HG03097 (cell line): ENCODE data around the gene STRIP2.
"Not testable (repeated sequence)": the region's sequence is repeated elsewhere in the genome, so short reads cannot be mapped to it uniquely, and the experiment has no call there.

Experiments used
- ATAC-seq: cut with Tn5 transposase; IDR thresholded peaks from one replicate; pipeline ENCODE4 v1.9.1; 2021; ENCODE audit not compliant: unreplicated experiment, low FRiP score

STRIP2 gene

DNA sequence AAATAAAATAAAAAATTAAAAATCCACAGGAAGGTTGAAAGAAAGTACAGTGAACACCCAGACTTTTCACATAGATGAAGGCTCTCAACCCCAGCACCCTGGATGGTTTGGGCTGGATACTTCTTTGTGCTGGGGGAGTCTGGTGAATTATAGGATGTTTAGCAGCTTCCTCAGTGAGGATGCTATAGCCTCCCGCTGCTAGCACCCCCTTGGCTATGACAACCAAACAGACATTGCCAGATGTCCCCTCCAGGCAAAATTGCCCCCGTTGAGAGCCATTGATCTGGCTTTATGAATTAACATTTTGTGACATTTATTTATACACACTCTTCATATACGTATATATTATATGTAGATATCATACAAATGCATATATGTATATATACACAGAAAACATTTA, 89.7 kb downstream of the STRIP2 start:
- ATAC-seq, result no peak

DNA sequence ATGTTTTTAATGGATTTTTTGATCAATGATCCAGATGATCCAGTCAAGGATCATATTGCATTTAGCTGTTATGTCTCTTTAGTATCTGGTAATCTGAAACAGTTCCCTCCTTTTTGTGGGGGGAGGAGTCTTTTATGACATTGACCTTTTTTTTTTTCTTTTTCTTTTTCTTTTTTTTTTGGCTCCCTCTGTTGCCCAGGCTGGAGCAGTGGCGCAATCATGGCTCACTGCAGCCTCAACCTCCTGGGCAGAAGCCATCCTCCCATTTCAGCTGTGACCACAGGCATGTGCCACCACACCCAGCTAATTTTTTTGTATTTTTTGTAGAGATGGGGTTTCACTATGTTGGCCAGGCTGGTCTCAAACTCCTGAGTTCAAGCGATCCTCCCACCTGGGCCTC, 90.2 kb downstream of the STRIP2 start:
- ATAC-seq, result not testable (repeated sequence)

DNA sequence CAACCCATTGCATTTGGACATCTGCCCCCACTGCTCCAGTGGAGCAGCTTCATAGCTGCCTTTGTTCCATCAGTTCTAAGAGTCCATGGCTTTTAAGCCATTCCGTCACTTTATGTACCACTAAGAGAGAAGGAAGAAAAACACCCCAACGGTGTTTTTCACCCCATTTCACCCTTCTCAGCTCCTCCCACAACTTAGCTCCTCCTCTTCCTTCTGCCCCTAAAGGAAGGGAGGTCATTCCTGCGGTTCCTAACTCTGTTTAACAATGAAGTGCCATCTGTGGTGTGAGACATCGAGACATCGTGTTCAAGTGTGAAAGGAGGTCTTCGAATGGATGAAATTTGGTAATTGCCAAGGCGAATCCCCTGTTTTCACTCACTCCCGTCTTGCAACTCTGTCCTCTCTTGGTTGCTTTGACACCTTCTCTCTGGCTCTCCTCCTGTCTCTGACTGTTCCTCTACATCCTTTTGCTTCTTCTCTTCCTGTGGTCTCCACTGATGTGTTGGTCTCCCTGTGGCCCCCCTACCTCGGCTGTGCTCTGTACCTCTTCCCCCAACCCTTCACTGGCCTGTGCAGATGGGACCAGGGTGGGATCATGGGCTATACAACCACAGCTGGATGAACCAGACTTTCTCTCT, 91.1 kb downstream of the STRIP2 start:
- ATAC-seq, result no peak

DNA sequence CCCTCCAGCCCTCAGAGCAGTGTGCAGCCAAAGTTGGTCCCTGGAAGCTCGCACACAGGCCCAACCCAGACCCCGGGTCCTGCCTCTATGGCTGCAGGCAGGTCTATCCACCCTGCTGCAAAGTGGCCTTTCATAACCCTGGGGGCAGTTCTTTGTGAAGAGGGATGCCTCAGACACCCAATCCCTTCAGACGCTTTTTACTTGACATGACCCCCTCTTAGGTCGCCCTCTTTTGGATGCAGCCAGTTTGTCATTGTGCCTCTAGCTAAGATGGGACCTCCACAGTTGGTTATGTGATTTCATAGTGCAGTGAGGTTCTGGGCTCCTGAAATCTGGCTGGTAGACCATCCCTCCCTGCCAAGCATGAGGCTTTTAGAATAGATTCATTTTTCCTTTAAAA, 95.4 kb downstream of the STRIP2 start:
- no peak for ATAC-seq

DNA sequence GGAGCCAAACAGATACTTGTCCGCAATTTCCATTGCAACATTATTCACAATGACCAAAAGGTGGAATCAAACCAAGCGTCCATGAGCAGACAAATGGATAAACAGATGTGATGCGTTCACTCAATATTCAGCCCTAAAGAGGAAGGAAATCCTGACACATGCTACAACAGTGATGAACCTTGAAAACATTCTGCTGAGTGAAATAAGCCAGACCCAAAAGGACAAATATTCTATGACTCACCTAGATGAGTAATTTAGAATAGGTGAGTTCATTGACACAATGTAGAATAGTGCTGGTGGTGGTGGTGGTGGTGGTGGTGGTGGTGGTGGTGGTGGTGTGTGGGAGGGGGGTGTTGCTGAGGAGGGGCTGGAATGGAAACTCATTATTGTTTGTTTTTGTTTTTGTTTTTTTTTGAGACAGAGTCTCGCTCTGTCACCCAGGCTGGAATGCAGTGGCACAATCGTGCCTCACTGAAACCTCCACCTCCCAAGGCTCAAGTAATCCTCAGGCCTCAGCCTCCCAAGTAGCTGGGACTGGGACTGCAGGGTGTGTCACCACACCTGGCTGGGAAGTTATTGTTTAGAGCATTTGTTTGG, 96.7 kb downstream of the STRIP2 start:
- ATAC-seq, result no peak

DNA sequence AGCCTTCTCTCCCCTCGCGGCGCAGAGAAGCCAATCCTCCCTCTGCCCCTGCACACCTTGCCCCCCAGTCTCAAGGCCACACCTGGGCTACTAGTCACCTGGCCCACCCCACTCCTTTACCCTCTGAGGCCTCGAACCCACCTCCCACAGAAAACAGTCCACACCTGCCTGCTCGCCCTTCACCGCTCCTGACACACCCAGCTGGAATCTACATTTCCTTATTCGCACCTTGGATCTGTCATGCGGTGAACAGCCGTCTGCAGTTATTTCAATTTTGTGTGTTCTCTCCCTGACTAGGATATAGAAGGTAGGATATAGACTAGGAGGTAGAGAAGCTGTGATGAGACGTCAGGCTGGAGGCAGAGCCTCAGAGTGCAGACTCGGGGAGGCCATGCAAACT, 97.5 kb downstream of the STRIP2 start:
- ATAC-seq, result no peak

DNA sequence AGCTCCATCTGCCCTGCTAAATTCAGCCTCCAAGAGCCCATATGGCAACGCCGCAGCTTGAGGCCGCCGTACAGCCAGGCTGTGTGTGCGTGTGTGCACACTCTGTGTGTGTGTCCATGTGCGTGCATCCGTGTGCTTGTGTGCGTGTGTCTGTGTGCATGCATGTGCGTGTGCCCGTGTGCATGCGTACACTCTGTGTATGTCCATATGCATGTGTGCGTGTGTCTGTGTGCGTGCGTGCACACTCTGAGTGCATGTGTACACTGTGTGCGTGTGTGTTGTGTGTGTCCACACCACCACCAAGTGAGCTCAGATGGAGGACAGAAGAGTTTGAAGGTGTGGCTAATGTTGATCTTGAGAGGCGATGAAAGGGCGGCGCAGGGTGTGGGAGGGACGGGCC, 98.1 kb downstream of the STRIP2 start:
- no peak for ATAC-seq

DNA sequence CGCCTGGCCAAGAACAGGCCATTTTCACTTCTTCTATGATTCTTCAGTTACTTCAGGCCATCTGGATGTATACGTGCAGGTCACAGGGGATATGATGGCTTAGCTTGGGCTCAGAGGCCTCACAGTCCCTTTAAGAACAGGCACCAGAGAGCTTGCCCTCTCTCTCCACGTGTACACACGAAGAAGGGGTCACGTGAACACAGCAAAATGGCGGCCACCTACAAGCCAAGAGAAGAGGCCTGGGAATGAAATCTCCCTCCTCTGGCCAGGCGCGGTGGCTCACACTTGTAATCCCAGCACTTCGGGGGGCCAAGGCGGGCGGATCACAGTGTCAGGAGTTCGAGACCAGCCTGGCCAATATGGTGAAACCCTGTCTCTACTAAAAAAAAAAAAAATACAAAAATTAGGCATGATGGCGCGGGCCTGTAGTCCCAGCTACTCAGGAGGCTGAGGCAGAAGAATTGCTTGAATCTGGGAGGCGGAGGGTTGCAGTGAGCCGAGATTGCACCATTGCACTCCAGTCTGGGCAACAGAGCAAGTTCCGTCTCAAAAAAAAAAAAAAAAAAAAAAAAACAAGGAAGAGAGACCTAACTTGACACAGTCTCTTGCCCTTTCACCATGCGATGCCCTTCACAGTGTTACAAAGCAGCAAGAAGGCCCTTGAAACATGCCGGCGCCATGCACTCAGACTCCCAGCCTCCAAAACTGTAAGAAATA, 100.5 kb downstream of the STRIP2 start:
- ATAC-seq, result not testable (repeated sequence)

DNA sequence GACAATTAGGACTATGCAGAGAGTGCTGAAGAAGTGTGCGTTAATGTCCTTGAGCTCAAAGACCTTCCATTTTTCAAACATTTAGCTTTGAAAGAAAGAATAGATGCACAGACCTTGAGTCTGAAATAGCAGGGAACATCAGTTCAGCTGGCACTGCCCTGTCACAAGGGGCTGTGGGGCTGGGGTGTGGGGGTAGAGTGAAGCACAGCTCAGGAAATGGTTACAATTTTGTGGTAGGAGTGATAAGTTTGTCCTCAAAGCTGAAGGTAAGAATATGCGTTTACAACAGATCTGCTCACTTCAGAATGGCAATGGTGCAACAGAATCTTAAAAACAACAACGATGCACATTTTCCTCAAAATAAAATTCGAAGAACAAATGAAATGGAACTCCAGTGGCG, 101.7 kb downstream of the STRIP2 start:
- ATAC-seq, result no peak

DNA sequence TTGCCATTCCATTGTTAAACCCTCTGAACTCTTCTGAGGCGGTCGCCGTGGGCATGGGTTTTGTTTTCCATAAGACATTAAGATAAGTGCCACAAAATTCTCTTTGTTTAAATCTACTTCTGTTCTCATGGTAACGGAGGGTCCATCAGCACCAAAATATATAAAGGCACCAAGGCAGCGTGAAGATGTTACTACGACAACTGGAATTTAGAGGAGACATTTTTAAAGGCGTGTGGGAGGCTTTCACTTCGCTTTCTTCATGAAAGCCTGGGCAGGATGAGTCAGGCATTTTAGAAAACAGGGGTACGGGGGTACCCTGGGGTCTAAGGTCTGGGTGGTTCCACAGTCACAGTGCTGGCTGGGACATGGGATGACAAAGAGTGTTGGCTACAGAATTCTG, 102.1 kb downstream of the STRIP2 start:
- no peak for ATAC-seq
